Activated CD4-positive, alpha-beta T cell treated with anti-CD3 and anti-CD28 coated beads, Interleukin-2, amount 50 U/mL, for 1 hour (primary cell): Measurements from ENCODE around the gene PLEKHG5.

Experiments used
- DNase-seq: peaks from one replicate; pipeline ENCODE4 v3.0.0-alpha.2; 2020

Gene PLEKHG5, protein sequence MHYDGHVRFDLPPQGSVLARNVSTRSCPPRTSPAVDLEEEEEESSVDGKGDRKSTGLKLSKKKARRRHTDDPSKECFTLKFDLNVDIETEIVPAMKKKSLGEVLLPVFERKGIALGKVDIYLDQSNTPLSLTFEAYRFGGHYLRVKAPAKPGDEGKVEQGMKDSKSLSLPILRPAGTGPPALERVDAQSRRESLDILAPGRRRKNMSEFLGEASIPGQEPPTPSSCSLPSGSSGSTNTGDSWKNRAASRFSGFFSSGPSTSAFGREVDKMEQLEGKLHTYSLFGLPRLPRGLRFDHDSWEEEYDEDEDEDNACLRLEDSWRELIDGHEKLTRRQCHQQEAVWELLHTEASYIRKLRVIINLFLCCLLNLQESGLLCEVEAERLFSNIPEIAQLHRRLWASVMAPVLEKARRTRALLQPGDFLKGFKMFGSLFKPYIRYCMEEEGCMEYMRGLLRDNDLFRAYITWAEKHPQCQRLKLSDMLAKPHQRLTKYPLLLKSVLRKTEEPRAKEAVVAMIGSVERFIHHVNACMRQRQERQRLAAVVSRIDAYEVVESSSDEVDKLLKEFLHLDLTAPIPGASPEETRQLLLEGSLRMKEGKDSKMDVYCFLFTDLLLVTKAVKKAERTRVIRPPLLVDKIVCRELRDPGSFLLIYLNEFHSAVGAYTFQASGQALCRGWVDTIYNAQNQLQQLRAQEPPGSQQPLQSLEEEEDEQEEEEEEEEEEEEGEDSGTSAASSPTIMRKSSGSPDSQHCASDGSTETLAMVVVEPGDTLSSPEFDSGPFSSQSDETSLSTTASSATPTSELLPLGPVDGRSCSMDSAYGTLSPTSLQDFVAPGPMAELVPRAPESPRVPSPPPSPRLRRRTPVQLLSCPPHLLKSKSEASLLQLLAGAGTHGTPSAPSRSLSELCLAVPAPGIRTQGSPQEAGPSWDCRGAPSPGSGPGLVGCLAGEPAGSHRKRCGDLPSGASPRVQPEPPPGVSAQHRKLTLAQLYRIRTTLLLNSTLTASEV

DNA sequence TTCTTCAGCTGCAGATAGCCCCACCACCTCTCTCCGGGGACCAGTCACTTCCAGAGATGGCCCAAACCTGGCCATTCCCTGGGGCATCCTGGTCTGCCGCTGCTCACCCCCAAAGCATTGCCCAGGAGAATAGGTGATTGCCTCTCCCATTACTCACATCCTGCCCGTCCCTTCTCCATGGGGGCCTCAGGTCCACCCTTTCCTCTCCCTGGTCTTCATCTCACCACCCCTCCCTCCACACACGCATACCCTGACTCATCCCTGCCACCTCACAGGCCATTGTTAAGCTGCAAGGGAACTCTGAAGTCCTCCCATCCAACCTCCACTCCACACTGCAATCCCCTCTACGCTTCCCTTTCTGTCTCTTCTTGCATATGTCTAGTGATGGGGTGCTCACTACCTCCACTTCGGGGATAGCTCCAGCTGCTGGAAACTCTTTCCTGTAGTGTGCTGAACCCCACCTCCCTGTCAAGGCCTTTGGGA lies at the start of gene PLEKHG5:
Gene PLEKHG5, minus strand, starts transcription at position 188 of the 483 bp plus-strand sequence. CDS start 14,096 bp downstream, outside the sequence.
- no peak for DNase-seq

DNA sequence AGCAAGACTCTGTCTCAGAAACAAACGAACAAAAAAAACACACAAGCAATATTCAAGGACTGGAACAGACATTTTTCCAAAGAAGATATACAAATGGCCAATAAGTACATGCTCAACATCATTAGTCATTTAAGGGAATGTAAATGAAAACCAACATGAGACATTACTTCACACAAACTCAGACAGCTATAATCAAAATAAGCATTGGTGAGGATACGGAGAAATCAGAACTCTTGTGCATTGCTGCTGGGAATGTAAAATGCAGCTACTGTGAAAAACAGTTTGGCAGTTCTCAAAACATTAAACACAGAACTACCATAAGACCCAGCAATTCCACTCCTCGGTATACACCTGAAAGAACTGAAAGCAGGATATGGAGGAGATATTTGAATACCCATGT lies 47.5 kb upstream of the PLEKHG5 start:
- DNase-seq, result no peak

DNA sequence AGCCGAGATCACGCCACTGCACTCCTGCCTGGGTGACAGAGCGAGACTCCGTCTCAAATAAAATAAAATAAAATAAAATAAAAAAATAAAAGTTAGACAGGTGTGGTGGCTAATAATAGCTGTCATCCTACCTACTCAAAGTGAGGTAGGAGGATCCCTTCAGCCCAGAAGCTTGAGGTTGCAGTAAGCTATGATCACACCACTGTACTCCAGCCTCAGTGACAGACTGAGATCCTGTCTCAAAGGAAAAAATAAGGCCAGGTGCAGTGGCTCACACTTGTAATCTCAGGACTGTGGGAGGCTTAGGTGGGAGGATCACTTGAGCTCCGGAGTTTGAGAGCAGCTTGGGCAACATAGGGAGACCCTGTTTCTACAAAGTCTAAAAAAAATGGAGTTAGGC lies 44.8 kb upstream of the PLEKHG5 start:
- DNase-seq, result no peak

DNA sequence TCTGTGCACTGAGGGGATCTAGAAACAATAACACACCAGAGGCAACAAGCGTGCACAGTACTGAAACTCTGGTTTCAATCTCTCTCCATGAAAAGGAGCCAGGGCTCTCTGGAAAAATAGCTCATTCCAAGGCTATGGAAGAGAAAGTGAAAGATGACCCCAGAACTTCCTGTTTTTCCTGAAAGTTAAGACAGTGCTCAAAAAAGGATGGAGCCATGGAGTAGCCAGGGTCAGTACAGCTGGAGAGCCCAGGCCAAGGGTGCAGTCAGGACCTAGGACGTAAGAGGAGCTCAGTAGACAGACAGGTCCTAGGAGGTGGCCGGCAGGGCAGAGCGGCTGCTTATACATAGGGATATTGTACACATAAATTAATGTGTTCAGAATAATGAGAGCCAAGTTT lies 43.7 kb upstream of the PLEKHG5 start:
- DNase-seq, result no peak

DNA sequence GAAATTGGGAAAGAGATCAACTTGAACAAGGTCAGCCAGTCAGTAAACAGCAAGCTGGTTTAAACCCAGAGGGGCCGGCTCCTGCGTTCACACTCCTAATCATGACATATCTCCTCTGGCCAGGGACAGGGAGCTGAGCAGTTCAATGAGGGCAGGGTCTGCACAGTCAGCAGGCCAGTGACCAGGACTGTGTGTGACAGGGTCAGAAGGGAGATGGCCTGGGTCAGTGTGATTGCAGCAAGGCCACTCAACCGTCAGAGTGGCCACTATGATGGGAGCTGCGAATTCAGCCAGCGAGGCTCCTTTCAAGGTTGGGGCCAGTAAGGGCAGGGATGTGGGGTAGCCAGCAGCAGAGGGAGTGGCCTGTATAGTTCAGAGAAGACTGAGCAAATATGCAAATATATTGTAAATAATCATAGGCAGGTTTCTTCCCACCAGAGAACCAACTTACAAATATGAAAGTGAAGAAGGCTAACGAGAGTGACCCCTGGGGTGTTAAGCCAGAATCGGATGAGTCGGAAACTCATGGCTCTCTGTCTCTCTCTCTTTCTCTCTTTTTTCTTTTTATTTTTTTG lies 42.9 kb upstream of the PLEKHG5 start:
- DNase-seq, result no peak

DNA sequence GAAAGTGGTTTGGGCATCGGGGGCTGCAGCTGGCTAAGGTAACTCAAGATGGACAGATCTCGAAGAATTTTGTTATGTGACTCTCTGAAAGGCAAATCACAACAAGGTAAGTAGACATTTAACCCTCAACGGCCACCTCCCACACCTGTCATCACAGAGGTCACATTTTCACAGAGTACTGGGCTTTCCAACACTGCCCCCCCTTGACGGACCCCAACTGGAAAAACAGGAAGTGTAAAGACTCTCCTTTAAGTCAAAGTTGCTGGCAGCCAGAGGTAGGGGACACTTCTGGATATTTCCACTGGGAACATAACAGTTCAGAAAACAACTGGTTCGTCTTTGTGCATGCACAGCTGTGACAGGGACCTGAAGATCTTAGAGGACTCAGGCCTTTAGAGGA lies 40.5 kb upstream of the PLEKHG5 start:
- DNase-seq, result no peak

DNA sequence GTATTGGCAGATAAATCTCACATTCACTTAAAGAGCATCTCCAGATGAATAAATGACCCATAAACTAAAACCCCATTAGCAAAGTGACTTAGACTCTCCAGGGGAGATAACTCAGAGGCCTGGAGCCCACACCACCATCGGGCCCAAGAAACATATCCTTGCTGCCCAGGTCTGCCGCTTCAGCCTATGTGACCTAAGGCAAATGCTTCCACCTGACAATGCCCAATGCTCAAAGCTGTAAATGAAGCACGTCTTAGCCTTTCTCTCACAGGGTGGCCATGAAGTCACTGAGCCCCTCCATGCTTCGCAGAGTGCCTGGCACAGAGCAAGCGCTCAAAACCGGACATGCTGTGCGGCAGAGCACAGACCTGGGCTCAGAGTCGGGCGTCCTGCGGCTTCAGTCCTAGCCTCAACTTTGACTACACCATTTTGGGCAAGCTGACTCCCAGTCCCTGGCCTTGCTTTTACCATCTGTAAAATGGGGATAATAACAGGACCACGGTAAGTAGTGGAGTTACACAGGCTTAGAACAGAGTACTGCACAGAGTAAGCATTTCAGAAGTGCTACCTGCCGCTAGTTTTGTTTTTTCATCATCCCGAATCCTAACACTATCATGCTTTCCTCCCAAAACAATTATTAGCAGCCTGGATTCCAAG lies 39.2 kb upstream of the PLEKHG5 start:
- DNase-seq, result no peak

DNA sequence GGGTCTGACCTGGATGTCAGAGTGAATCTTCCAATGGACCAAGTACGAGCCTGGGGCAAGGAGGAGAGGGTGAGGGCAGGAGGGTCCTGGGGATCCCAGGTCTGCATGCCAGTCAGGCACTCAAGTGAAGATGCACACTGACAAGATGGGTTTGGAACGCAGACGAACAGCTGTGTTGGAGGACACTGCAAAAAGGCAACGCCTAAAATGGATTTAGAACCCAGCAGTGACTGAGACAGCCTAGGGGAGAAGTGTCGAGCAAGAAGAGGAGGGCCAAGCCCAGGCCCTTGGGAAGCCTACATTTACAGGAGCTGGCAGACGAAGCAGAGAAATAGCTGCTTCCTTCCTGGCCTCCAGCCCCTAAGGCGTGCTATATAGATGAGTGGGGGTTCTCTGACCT lies 37.0 kb upstream of the PLEKHG5 start:
- DNase-seq, result no peak

DNA sequence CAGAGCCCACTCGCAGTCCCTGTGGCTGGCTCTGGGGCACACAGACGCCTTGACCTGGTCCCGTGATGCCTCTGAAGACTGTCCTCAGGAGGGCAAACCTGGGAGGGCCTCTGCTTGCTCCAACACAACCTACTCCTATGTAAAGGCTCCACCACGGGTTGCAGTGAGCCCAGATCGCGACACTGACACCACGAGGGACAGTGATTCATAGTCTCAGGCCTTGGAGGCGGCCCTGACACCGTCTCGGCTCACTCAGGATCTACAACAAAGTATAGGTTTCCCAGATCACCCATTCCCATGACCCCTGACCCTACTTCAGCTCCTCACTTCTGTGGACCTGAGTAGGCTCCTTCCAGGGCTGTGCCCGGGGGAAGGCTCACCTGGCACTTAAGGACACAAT lies 34.8 kb upstream of the PLEKHG5 start:
- DNase-seq, result no peak

DNA sequence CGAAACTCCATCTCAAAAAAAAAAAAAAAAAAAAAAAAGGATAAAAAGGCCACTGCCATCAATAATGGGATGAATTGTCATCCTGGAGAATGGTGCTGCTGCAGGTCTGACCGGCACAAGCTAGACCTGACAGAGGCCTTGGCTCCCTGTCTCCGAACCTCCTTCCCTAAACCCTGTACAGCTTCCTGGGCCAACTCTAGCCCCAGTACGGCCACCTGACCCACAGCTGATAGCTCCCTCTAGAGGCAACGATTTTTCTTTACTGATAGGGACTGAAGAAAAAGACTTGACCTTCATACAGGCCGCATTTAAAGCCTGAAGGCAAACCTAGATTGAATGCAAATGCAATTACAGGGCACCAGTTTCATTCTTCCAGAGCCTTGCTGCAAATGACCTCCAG lies 32.1 kb upstream of the PLEKHG5 start:
- no peak for DNase-seq

DNA sequence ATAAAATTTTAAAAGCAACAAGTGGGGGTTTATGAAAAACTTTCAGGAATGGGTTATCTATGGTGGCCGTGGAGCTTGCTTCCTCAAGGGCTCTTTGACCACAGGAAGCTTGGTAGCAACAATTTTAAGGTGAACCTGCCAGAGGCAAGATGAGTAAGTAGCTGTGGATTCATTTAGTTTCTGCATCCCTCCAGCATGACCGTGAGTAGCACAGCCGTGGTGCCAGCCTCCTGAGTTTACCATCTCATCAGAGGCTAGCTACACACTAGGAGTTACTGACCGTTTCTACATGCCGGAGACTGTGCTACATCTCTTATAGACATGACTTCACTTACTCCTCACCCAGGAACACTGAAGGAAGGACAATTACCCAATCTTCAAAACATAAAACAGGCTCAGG lies 30.1 kb upstream of the PLEKHG5 start:
- no peak for DNase-seq

DNA sequence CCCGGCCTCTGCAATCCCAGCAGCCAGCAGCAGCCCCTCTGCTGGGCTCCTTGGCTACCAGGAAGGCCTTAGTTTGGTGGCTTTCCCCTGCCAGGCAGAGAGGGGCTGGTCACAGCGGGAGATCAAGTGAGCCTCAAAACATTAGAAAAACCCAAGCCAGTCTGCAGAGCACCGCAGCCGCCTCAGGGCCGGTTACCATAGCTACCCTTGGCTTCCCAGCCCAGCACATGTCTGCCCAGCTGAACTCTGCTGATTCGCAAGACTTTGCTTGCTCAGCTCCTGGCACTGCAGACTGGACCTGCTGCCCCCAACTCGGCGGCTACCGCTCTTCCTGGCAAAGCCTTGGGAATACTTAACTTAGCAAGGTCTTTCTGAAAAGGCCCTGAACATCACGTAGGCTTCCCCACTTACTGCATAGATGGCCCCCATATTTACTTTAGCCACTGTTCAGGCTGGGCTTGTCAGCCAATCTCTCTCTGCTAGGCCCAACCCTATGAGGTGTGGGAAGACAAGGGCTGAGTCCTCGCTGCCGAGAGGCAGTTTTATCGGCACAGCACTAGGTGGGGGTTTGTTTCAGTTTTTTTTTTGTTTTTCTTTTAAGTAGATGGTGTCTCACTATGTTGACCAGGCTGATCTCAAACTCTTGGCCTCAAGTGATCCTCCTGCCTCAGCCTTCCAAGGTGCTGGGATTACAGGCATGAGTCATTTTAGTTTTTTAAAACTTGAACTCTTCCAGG lies 28.6 kb upstream of the PLEKHG5 start:
- no peak for DNase-seq

DNA sequence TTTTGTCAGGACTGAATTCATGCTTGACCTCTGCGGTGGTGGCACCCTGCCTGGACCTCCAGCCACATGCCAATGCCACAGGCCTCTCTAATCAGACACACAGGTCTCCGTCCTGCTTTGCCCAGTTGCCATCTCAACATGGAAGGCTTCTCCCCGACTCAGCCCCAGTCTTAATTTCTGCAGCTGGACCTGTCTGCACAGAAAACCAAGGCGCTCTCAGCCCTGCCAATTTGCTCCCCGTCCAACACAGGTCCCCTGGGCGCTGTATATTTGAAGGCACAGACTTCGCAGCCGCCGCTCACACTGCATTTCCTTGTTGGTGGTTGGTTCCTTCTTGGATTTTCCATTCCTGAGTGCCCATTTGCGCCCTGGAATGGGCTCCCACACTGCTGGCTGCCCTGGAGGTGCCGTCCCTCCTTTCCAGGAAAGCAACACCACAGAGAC lies 28.0 kb upstream of the PLEKHG5 start:
- DNase-seq, result no peak

DNA sequence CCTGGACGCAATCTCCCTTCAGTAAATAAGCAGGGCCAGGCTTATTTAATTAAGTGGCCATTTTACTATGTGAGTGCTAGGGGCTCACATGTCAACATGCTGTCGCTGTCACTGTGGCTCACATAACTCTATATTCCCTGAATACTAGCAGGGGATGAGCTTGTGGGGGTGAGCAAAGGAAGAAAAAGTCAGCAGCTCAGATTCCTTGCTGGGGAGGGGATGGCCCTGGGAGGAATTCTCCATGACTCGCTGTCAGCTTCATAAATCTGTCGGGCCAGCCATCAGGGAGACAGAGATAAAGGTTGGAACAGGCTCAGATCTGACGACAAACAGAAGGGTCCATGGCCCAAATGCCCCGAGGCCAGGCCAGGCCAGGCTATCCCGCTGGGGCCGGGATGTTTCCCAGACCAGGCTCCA lies 26.0 kb upstream of the PLEKHG5 start:
- no peak for DNase-seq

DNA sequence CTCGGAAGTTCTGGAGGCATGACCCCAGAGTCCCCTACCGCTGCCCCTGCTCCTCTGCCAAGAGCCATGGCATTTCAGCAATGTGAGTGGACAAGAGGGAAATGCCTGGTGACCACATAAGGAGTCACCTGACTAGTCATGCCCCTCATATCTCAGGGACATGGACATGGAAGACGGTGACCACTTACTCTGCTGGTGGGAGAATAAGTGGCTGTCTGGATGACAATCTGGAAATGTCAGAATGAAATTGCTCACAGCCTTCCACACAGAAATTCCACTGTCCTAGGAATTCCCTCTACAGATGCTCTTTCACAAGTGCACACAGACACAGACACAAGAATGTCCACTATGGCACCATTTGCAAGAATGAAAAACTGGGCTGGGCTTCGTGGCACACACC lies 24.3 kb upstream of the PLEKHG5 start:
- DNase-seq, result no peak

DNA sequence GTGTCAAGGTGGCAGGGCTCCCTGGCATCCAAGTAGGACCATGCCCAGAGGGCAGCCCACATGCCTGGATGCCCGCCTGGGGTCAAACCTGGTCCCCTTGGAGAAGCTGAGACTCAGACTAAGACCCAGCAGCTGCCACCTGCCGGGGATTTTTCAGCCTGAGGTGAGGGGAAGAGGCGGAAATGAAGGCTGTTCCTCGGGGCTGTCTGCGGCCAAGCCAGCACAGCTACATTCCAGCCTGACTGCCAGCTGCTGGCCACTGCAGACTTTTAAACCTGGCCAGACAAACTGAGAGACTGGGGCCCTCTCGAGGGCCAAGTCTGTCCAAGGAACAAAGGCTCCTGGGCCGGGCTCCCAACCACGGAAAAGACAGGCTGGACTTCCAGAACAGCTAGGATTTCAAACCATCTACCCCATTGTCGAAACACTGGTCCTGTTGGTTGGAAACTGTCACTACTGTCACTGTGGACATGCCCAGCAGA lies 21.9 kb upstream of the PLEKHG5 start:
- DNase-seq, result no peak

DNA sequence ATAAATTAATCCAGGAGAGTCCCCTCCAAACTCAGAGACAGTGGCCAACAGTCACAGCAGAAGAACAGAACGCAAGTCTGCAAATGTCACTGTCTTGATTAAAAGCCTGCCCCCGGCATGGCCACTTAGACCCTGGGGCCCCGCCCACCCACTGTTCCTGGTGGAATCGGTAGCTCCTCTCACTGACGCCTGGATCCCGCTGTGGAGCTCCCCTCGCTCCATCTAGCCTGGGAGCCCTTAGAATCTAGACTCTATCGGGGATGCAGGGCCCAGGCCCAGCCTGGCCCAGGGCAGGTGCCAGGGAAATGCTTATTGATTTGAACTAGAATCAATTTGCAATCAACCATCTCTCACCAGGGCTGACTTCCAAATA lies 21.4 kb upstream of the PLEKHG5 start:
- DNase-seq, result no peak

DNA sequence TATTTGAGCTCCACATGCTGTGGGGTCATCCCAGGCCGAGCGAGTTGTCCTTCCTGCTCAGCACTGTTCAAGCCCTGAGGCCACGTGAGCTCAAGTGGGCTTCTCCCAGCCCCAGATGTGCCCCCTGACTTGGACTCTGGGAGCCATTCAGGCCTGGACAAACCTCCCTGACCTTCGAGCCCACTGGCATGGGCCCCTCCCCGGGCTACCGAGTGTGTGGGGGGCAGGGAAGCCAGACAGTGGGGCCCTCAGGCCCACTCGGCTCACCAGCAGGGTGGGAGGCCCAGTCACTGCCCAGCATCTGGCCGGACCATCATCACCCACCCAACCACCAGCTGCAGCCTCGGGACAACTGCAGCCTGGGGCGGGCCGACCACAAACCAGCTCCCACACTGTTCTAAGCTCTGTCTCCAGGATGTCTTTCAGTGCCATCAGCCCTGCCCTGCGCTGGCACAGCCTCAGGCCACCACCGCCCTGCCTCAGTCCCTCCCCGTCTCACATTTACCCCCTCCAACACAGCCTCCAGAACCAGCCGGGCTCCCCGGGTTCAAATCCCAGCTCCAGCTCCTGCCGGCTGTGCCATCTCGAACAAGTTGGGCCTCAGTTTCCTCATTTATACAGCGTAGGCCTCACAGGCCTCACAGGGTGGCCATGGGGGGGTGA lies 20.9 kb upstream of the PLEKHG5 start:
- DNase-seq, result no peak

DNA sequence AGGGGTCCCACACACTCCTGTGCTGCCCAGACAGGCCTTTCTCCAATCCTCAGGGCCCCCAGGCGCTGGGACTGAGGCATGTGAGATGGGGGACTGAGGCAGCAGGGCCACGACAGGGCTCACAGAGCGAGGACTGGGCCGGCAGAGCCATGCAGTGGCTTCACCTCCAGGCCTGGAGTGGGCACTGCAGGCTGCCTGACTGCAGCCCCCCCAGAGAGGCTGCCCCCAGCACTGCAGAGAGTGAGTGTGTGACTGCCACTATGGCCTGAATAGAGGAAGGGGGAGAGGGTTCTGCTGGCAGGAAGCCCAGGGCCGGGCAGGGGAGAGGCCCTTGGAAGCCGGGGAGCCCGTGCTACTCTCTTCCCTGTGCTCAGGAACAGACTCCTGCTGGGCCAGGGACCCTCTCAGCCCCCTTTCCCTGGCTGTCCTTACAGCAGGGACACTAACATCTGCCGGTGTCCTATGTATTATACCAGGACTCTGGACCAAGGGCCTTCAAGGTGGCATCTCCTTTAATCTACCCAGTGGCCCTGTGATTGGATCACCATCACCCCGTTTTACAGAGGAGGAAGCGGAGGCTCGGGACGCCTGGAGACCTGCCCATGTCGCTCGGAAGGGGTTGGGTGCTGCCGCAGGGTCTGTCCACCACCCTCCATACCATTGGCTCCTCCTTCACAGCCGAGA lies 20.2 kb upstream of the PLEKHG5 start:
- DNase-seq, result no peak

DNA sequence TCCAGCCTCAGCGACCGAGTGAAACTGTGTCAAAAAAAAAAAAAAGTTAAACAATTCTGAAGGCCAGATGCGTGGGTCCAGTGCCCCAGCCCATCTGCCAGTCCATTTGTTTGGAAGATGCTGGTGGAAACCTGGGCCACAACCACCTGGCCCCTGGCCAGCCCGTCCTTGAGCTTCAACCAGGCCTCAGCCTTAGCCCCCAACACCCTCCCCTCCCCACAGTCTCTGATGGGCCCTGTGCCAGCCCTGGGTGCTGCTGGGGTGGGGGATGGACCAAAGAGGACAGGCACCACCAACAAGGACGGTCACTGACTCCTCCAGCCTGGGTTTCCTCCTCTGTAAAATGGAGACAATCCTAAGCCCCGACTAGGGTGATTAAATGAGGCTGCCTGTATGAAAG lies 19.6 kb upstream of the PLEKHG5 start:
- DNase-seq, result no peak

DNA sequence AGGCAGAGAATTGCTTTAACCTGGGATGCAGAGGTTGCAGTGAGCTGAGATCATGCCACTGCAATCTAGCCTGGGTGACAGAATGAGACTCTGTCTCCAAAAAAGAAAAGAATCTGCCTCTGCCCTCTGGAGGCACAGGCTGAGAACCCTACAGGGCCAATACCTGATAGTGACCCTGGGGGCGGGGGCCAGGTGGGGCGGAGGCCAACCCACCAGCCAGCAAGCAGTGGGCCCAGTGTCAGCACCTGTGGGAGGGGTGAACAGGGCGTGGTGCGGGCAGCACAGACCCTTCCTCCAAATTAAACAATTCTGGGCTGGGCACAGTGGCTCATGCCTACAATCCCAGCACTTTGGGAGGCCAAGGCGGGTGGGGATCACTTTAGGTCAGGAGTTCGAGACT lies 19.0 kb upstream of the PLEKHG5 start:
- DNase-seq, result no peak
